Measurements from ENCODE around the gene MCM3.

The MCM3 gene

GRCh38 chr6:52305948-52306767, 21.6 kb upstream of the MCM3 start:
- peak overlapping the region; percentile 44 for H3K4me3 ChIP-seq (ENCODE audit: low read length)
- peaks cover 2% of the 10 kb centered on the region for H3K36me3 ChIP-seq (replicated peaks; ENCODE audit: low read depth, low read length)
- no peaks in the 10 kb centered on the region for H3K27me3 ChIP-seq (ENCODE audit: low read depth, low read length)
- no peaks in the 10 kb centered on the region for H3K79me2 ChIP-seq (ENCODE audit: low read length)
- no peak for TF ChIP-seq CTCF (IDR thresholded peaks at IDR 0.05; ENCODE audit: low read depth, low read length)
- TF ChIP-seq EZH2phosphoT487 (IDR thresholded peaks at IDR 0.05; ENCODE audit: low read depth): no peak
- H4K20me1 ChIP-seq (ENCODE audit: insufficient read depth, low read length): no peaks in the 10 kb centered on the region
- no peak overlapping the region for H2AFZ ChIP-seq (ENCODE audit: low read depth, low read length)
- H3K9ac ChIP-seq (ENCODE audit: low read length): peak overlapping the region; percentile 81
- peak overlapping the region; percentile 73 for H3K4me2 ChIP-seq (ENCODE audit: low read length)
- H3K4me1 ChIP-seq (ENCODE audit: low read length): peaks cover 71% of the 10 kb centered on the region
- H3K27ac ChIP-seq (ENCODE audit: low read length): peak overlapping the region; percentile 97
- 0 out of 2 replicates have a peak, but pooled peaks cover under 1% of the 10 kb centered on the region for H3K9me3 ChIP-seq (ENCODE audit: insufficient read depth, low read length)

GRCh38 chr6:52305411-52305810, 20.9 kb upstream of the MCM3 start:
- TF ChIP-seq CTCF (IDR thresholded peaks at IDR 0.05; ENCODE audit: low read depth, low read length) (no peak), EZH2phosphoT487 (IDR thresholded peaks at IDR 0.05; ENCODE audit: low read depth) (no peak)
- H3K4me1 ChIP-seq (ENCODE audit: low read length): peaks cover 71% of the 10 kb centered on the region
- peaks cover 8% of the 10 kb centered on the region; the same call in 1 of the 2 replicates for H3K9me3 ChIP-seq (ENCODE audit: insufficient read depth, low read length)
- H3K27me3 ChIP-seq (ENCODE audit: low read depth, low read length): no peaks in the 10 kb centered on the region
- H3K9ac ChIP-seq (ENCODE audit: low read length): peak overlapping the region; percentile 81
- H3K27ac ChIP-seq (ENCODE audit: low read length): peak overlapping the region; percentile 97
- H3K4me3 ChIP-seq (ENCODE audit: low read length): peak overlapping the region; percentile 44
- no peaks in the 10 kb centered on the region for H4K20me1 ChIP-seq (ENCODE audit: insufficient read depth, low read length)
- H2AFZ ChIP-seq (ENCODE audit: low read depth, low read length): no peak overlapping the region
- peaks cover 9% of the 10 kb centered on the region for H3K36me3 ChIP-seq (replicated peaks; ENCODE audit: low read depth, low read length)
- H3K4me2 ChIP-seq (ENCODE audit: low read length): peak overlapping the region; percentile 73
- H3K79me2 ChIP-seq (ENCODE audit: low read length): no peaks in the 10 kb centered on the region

- H3K4me1 ChIP-seq (ENCODE audit: low read length): peaks cover 71% of the 10 kb centered on the region
- H3K4me3 ChIP-seq (ENCODE audit: low read length): peak overlapping the region; percentile 44
- H3K4me2 ChIP-seq (ENCODE audit: low read length): peak overlapping the region; percentile 73
- H3K79me2 ChIP-seq (ENCODE audit: low read length): no peaks in the 10 kb centered on the region
- peak overlapping the region; percentile 97 for H3K27ac ChIP-seq (ENCODE audit: low read length)
- H3K9me3 ChIP-seq (ENCODE audit: insufficient read depth, low read length): peaks cover 10% of the 10 kb centered on the region; the same call in 1 of the 2 replicates
- TF ChIP-seq CTCF (IDR thresholded peaks at IDR 0.05; ENCODE audit: low read depth, low read length) (no peak), EZH2phosphoT487 (IDR thresholded peaks at IDR 0.05; ENCODE audit: low read depth) (no peak)
- peaks cover 13% of the 10 kb centered on the region for H3K36me3 ChIP-seq (replicated peaks; ENCODE audit: low read depth, low read length)
- H2AFZ ChIP-seq (ENCODE audit: low read depth, low read length): no peak overlapping the region
- H4K20me1 ChIP-seq (ENCODE audit: insufficient read depth, low read length): no peaks in the 10 kb centered on the region
- H3K27me3 ChIP-seq (ENCODE audit: low read depth, low read length): no peaks in the 10 kb centered on the region
- H3K9ac ChIP-seq (ENCODE audit: low read length): peak overlapping the region; percentile 81
Measured at GRCh38 chr6:52304983-52305390, 20.4 kb upstream of the MCM3 start.

- Histone ChIP-seq H3K27ac (ENCODE audit: low read length) (peak overlapping the region; percentile 97), H3K4me3 (ENCODE audit: low read length) (no peak overlapping the region), H3K36me3 (replicated peaks; ENCODE audit: low read depth, low read length) (peaks cover 19% of the 10 kb centered on the region), H2AFZ (ENCODE audit: low read depth, low read length) (peak overlapping the region; percentile 48), H3K27me3 (ENCODE audit: low read depth, low read length) (no peaks in the 10 kb centered on the region), H3K9ac (ENCODE audit: low read length) (peak overlapping the region; percentile 81), H3K4me2 (ENCODE audit: low read length) (peak overlapping the region; percentile 73), H3K4me1 (ENCODE audit: low read length) (peaks cover 84% of the 10 kb centered on the region), H4K20me1 (ENCODE audit: insufficient read depth, low read length) (no peaks in the 10 kb centered on the region), H3K79me2 (ENCODE audit: low read length) (no peaks in the 10 kb centered on the region), H3K9me3 (ENCODE audit: insufficient read depth, low read length) (peaks cover 10% of the 10 kb centered on the region; the same call in 1 of the 2 replicates)
- TF ChIP-seq CTCF (IDR thresholded peaks at IDR 0.05; ENCODE audit: low read depth, low read length): no peak
- no peak for TF ChIP-seq EZH2phosphoT487 (IDR thresholded peaks at IDR 0.05; ENCODE audit: low read depth)
Measured at GRCh38 chr6:52303178-52303577, 18.6 kb upstream of the MCM3 start.

All from OCI-LY3 (cell line).